Measurements from ENCODE around the gene SGCA. TPM values are rescaled to one million over a fixed set of nuclear protein-coding genes. Genes with fewer than 3 reads are reported as not detected.

Gene SGCA
- polyA plus RNA-seq, 4 donors, result 0.48 to 1.5 (median 0.89) TPM

DNA sequence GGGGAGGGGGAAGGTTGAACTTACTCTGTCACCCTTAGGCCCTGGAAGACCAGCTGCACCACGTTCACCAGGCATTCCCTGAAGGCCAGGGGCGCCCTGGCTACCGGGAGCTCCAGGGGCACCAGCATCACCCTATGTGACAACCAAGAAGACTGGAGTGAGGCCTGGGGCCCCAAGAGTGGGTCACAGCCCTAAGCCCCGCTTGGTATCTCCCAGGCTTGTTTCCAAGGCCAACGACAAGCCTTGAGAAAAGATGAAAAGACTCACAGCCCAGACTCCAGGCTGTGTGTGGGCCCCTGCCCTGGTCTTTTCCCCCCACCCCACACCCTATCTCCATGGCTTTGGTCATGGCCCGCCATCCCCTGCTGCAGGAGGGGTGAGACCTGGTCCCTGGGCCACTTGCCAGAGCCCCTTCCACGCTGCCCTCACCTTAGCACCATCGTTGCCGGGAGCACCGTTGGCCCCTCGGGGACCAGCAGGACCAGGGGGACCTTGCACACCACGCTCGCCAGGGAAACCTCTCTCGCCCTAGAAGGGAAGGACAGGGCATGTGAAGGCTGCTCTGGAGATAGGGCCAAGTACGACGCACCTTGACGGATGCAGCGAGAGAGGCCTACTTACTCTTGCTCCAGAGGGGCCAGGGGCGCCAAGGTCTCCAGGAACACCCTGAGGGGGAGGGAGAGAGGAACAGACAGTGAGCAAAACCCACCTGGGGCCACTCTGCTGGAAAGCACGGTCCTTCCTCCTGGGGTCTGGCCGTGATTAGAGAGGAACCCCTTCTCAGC is 25.7 kb downstream of the SGCA start:
- DNase-seq (ENCODE audit: low read depth in 4 of 4, low spot score in 3 of 4), result no peak

DNA sequence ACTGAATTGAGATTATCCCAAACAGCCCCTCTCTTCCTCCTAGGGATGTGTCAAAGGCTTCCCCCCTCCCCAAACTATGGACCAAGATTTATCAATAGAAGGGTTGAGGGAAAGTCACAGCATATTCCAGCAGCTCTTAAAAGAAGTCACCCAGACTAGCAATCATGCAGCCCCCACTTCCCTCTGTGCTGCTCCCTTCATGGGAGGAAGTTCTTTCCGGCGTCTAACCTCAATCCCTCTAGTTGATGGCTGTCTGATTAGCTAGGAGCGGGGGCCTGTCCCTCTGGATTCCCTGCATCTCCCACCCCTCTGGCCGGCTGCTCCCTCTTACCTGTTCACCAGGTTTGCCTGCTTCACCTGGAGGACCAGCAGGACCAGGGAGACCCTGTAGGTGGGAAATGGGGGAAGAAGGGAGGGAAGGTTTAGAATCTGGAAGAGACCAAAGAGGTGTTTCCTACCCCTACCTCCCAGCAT is 26.4 kb downstream of the SGCA start:
- no peak for DNase-seq (ENCODE audit: low read depth in 4 of 4, low spot score in 3 of 4)

DNA sequence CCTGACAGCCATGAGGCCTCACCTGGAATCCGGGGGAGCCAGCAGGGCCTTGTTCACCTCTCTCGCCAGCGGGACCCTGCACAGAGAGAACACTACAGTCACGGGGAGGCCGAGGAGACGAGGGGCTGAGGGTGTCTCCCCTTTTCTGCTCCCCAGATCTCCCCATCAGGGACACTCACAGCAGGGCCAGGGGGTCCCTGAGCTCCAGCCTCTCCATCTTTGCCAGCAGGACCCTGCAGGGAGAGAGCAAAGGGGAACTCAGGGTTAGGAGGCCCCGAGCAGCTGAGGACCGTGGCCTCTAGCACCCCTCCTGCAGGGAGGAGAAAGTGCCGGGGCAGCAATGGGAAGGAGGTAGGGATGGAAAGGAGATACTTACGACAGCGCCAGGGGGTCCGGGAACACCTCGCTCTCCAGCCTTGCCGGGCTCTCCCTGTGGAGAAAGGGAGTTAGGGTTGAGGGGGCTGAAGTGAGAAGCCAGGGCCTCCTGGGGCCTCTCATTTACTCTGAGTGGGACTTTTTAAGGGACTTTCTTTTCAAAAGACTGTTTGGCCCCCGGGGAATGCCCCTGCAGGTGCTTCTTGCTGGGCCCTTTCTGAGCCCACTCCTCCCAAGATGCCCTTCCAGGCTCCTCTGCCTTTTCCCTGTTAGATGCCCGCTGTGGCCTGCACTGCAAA is 26.9 kb downstream of the SGCA start:
- no peak for DNase-seq (ENCODE audit: low read depth in 4 of 4, low spot score in 3 of 4)

DNA sequence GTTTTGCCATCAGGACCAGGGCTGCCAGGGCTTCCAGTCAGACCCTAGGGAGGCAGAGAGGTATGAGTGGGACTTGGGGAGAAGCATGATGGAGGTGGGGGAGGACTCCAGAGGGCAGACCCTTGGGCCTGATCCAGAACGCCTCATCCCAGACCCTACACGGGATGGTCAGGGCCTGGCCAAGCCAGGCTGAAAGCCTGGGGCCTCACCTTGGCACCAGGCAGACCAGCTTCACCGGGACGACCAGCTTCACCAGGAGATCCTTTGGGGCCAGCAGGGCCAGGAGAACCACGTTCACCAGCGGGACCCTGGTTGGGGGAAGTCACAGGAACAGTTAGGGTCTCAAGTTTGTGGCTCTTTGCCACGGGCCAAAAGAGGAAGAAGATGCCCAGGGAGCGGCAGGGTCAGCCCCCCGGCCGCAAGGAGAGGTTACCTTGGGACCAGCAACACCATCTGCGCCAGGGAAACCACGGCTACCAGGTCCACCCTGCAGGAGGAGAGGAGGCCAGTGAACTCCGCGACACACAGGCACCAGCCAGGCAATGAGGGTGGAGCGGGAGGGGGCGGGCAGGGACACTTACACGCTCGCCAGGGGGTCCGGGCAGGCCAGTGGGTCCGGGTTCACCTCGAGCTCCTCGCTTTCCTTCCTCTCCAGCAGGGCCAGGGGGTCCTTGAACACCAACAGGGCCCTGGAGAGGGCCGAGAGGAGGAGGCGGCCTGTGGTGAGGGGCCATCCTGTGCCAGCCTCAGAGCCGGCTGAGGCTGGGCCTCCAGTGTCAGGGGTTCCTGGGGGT is 28.5 kb downstream of the SGCA start:
- no peak for DNase-seq (ENCODE audit: low read depth in 4 of 4, low spot score in 3 of 4)

DNA sequence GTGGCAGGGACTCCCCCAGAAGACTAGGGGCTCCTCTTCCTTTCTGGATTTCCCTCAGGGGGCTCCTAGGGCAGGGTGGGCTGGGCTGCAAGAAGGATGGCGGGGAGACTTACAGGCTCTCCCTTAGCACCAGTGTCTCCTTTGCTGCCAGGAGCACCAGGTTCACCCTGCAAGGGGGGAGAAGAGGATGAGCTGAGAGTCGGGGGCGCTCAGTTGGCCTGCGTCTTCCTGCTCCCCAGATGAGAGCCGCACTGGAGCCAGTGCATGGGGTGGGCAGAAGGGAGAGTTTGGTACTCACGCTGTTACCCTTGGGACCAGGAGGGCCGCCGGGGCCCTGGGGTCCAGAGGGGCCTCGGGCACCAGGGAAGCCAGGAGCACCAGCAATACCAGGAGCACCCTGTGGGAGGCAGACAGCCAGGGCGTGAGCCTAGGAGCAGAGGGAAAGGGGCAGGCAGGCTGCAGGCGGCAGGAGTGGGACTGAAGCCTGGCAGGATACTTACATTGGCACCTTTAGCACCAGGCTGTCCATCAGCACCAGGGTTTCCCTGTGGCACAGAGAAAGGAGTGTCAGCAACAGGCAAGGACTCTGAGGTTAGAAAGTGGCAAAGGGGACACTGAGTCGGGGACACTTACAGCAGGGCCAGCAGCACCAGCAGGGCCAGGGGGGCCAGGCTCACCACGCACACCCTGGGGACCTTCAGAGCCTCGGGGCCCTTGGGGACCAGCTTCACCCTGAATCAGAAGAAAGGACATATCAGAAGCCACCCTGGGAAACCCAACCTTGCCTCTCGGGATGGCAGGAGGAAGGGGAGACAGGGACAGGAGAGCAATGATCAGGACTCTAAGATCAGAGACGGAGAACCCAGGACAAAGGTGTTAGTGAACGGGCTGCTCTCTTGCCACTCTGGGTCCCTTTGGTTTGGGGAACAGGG is 29.4 kb downstream of the SGCA start:
- DNase-seq (ENCODE audit: low read depth in 4 of 4, low spot score in 3 of 4), result no peak

GRCh38 chr17:50196036-50196435 is 30.2 kb downstream of the SGCA start:
- DNase-seq (ENCODE audit: low read depth in 4 of 4, low spot score in 3 of 4), result no peak

- DNase-seq (ENCODE audit: low read depth in 4 of 4, low spot score in 3 of 4), result no peak
Observed at GRCh38 chr17:50196826-50197225, 31.0 kb downstream of the SGCA start.

GRCh38 chr17:50198026-50198669 is 32.3 kb downstream of the SGCA start:
- DNase-seq (ENCODE audit: low read depth in 4 of 4, low spot score in 3 of 4), result no peak

GRCh38 chr17:50199211-50199802 is 33.5 kb downstream of the SGCA start:
- no peak for DNase-seq (ENCODE audit: low read depth in 4 of 4, low spot score in 3 of 4)

DNA sequence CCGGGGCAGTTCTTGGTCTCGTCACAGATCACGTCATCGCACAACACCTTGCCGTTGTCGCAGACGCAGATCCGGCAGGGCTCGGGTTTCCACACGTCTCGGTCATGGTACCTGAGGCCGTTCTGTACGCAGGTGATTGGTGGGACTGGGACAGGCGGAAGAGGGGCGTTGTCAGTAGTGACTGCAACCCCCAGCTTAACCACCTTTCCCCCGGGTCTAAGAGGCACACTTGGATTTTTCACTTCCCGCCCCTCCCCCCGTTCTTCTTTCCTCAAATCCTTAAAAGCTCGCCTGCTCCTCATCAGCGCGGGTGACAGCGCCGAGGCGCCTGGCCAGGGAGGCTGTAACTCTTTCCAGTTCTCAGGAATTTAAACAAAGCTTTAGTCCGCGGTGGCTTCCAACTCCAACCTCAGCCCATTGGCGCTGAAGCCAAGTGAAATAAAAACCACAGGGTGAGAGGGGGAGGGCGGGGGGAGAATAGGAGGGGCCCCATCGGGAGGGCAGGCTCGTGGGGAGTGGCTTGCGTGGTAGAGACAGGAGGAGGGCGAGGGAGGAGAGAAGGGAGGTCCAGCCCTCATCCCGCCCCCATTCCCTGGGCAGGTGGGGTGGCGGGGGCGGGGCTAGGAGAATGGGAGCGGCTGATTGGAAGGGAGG is 34.1 kb downstream of the SGCA start:
- DNase-seq (ENCODE audit: low read depth in 4 of 4, low spot score in 3 of 4), result peak; percentile 83 to 90 (median 86)

GRCh38 chr17:50200457-50201275 is 34.9 kb downstream of the SGCA start:
- peak; percentile 83 to 84 (median 83) for DNase-seq (ENCODE audit: low read depth in 4 of 4, low spot score in 3 of 4)

DNA sequence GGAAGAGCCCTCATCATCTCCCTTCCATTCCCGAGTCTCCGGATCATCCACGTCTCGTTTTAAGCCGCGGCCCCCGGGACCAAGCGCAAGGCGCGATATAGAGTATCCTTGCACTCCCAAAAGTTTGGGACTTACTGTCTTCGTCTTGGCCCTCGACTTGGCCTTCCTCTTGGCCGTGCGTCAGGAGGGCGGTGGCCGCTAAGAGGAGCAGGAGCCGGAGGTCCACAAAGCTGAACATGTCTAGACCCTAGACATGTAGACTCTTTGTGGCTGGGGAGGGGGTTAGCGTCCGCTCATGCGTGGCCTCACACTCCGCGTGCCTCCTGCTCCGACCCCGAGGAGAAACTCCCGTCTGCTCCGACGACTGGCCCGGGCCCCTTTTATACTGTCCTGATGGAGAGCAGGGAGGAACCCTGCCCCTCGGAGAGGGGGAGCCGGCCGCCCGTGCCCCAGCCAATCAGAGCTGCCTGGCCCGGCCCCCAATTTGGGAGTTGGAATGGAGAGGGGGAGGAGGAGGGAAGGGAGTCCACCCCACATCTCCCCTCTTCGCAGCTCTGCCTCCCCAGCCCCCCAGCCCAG is 35.6 kb downstream of the SGCA start, which contains the start of gene COL1A1:
Gene COL1A1, minus strand, starts transcription at position 356 of the 579 bp plus-strand sequence. Its CDS starts 118 bp downstream, at position 238.
- DNase-seq (ENCODE audit: low read depth in 4 of 4, low spot score in 3 of 4), result no peak

- DNase-seq (ENCODE audit: low read depth in 4 of 4, low spot score in 3 of 4), result no peak
Observed at GRCh38 chr17:50203086-50203485, 37.3 kb downstream of the SGCA start.

GRCh38 chr17:50203604-50204345 is 38.0 kb downstream of the SGCA start:
- no peak for DNase-seq (ENCODE audit: low read depth in 4 of 4, low spot score in 3 of 4)

DNA sequence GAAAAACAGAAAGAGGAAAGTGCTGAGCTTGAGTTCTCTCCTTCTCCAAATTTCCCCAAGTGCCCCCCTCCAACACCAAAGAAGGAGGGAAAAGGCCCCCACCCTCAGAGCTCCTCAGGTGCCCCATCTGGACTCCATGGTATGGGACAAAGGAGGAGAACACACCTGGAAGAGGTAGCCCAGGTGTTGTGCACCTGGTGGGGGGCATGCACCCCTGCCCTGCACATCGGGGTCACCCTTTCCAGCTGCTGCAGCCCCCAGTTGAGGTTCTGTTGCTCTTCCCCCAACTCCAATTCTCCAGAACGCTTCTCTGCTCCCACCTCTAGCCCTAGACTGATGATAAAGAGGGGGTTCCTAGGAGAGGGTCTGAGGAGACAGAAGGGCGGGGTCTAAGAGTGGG is 38.6 kb downstream of the SGCA start:
- DNase-seq (ENCODE audit: low read depth in 4 of 4, low spot score in 3 of 4), result no peak

DNA sequence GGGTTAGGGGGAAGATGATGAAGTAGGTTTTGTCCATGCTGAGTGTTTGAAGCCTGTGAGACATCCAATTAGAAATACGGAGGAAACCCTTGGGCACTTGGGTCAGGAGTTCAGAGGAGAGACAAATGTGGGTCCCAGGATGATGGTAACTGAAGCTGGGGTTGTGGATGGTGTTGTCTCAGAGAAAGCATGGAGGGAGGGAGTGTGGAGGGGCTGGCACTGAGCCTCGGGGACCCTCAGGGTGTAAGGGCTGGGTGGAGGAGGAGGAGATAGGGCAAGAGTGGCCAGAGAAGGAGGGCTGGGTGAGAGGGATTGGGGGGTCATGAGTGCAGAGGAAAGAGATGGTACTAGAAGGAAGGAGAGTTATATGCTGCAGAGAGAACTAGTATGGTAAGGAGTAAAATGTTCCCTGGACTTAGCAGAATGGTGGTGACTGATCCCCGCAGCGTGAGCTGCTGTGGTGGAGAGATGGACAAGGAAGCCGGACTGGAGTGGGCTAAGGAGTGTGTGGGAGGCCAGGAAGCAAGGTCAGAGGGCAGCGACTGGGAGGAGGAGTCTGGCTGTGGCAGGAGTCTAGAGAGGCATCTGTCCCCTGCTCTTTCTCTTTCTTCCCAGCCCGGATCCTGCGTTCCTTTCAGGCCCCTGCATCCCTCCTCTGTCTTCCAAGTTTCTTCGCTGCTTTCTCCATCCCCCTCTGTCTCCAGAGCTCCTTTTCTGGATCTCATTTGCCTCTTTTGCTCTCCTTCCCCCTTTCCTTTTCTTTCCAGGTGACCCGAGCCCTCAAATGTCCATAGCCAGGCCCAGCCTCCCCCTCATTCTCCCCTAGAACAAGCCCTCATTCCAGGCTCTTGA is 39.5 kb downstream of the SGCA start:
- DNase-seq (ENCODE audit: low read depth in 4 of 4, low spot score in 3 of 4), result no peak
